H1 (cell line): ENCODE results near the gene FBXO21. TPM values are rescaled to one million over a fixed set of nuclear protein-coding genes. Genes with fewer than 3 reads are reported as not detected.
A peak's percentile ranks its signal among the peaks of the same experiment; 100 is the strongest.

Experiments used
- BACH1 ChIP-seq: IDR thresholded peaks from 2 replicates; pipeline ENCODE4 v1.6.1; 2012; ENCODE audit warnings: low read length, improper control_type of control experiment
- E2F6 ChIP-seq: IDR thresholded peaks from 2 replicates; pipeline ENCODE4 v1.6.1; 2012; ENCODE audit warnings: inconsistent platforms
- HDAC2 ChIP-seq, 2 experiments: fragments of 300-600 bp in 1 of 2; sonication (generic) in 1 of 2; IDR thresholded peaks; 2 replicates each; pipeline ENCODE4 v1.6.1; 2011 to 2012; ENCODE audit warnings: low read depth in 2 of 2, low read length in 2 of 2, mild to moderate bottlenecking in 2 of 2, moderate library complexity in 2 of 2, borderline replicate concordance in 1 of 2, inconsistent platforms in 1 of 2
- KDM1A ChIP-seq: fragments of 200-600, 300-600 bp; sonication (generic); IDR thresholded peaks from 2 replicates; pipeline ENCODE4 v1.7.1; 2016; ENCODE audit warnings: mild to moderate bottlenecking, low read length, borderline replicate concordance
- NRF1 ChIP-seq: IDR thresholded peaks from 2 replicates; pipeline ENCODE4 v1.6.1; 2011; ENCODE audit warnings: mild to moderate bottlenecking, low read depth, low read length, improper control_type of control experiment
- TEAD4 ChIP-seq: IDR thresholded peaks from 2 replicates; pipeline ENCODE4 v1.6.1; 2012; ENCODE audit warnings: low read depth, low read length, inconsistent platforms, mixed read lengths
- YY1 ChIP-seq: IDR thresholded peaks from 2 replicates; pipeline ENCODE4 v1.6.1; 2011; ENCODE audit warnings: low read depth, mild to moderate bottlenecking, low read length
- polyA plus RNA-seq, 7 experiments: library from polyadenylated mRNA; depleted of rRNA in 3 of 7; stranded (reverse) in 5 of 7; unstranded in 2 of 7; fragments of >200 nt in 5 of 7; fragments of 200-250 nt in 2 of 7; gene quantifications; 1 replicate in 5 of 7; 2 replicates in 1 of 7; 4 replicates in 1 of 7; pipeline versions ENCODE4 v1.2.1 to v1.2.3, GENCODE V29; 2011 to 2013; ENCODE audit warnings: missing spikeins in 2 of 7, mixed read lengths in 2 of 7
- total RNA-seq: library from RNA; stranded (reverse); fragmentation: NEBNext Ultra II Directional; extraction: Animal tissue kit (Norgen Biotek cat#: 25700); gene quantifications from 2 replicates; pipeline ENCODE4 v1.2.1, GENCODE V29; 2021

Gene FBXO21
- total and polyA plus RNA-seq, 2 of the 8 experiments (the other 6 are each of a cell fraction or from before 2014, with no cell fraction given) = 57.0 to 80.6 TPM

- TF ChIP-seq YY1 (0 out of 2 replicates have a peak, but pooled peaks have one; percentile 42), E2F6 (peak; percentile 15; the same call in 1 of the 2 replicates), BACH1 (no peak), KDM1A (peak; percentile 92; the same call in 1 of the 2 replicates), NRF1 (no peak), HDAC2 (IDR thresholded peaks at IDR 0.05; ENCODE audit: borderline replicate concordance in 1 of 2, low read depth in 2 of 2, low read length in 2 of 2) (0 out of 4 replicates have a peak, but pooled peaks of 1 of the 2 experiments have one; percentile 84), TEAD4 (no peak)
Observed at GRCh38 chr12:117098361-117099217, 91.7 kb downstream of the FBXO21 start (continued).
